ENCODE results near the gene HDAC3. TPM values are rescaled to one million over a fixed set of nuclear protein-coding genes. Genes with fewer than 3 reads are reported as not detected.

HDAC3 gene
- total RNA-seq, 1 experiment from 2014 or later: 66.8 TPM

GRCh38 chr5:141635646-141636045, 1.0 kb downstream of the HDAC3 start:
- Histone ChIP-seq H3F3A (ENCODE audit: low read length, unreplicated experiment) (no peaks in the 10 kb centered on the region), H2AFZ (ENCODE audit: low read length) (no peak overlapping the region)

GRCh38 chr5:141634720-141635119, 1.9 kb downstream of the HDAC3 start:
- no peak overlapping the region for H3K27ac ChIP-seq (ENCODE audit: low read length)
- H3K27me3 ChIP-seq (ENCODE audit: low read length): no peaks in the 10 kb centered on the region
- no peaks in the 10 kb centered on the region for H3K9me3 ChIP-seq (ENCODE audit: low read length)
- no peak overlapping the region for H3K9ac ChIP-seq (ENCODE audit: low read length)
- intact Hi-C loops (cut with micrococcal nuclease): no loop called here
- no peak for ATAC-seq
- no peak for DNase-seq
- ChIA-PET POLR2A (ENCODE audit: unreplicated experiment) (no interaction called here), CTCF (interaction anchor here (0.8 kb wide), 1 partner anchor 42 kb away, joined by 3 read pairs; no protein-coding TSS in a partner anchor)
- peaks cover 6% of the 10 kb centered on the region; the same call in 1 of the 2 replicates for H4K20me1 ChIP-seq (ENCODE audit: low read length)
- peaks cover 29% of the 10 kb centered on the region for H3K4me1 ChIP-seq (ENCODE audit: insufficient read depth, low read length)
- no TSS peak for BruUV-seq (replicated peaks)
- H3K4me3 ChIP-seq (ENCODE audit: low read length): peak overlapping the region; percentile 98; the same call in 1 of the 2 replicates
- H3K79me2 ChIP-seq (ENCODE audit: low read length): peaks cover 50% of the 10 kb centered on the region
- TF ChIP-seq EZH2 (IDR thresholded peaks at IDR 0.05; ENCODE audit: low read length, unreplicated experiment): no peak
- no peak for TF ChIP-seq EZH2phosphoT487 (IDR thresholded peaks at IDR 0.05; ENCODE audit: borderline replicate concordance, low read length)
- TF ChIP-seq, protein P1, sequence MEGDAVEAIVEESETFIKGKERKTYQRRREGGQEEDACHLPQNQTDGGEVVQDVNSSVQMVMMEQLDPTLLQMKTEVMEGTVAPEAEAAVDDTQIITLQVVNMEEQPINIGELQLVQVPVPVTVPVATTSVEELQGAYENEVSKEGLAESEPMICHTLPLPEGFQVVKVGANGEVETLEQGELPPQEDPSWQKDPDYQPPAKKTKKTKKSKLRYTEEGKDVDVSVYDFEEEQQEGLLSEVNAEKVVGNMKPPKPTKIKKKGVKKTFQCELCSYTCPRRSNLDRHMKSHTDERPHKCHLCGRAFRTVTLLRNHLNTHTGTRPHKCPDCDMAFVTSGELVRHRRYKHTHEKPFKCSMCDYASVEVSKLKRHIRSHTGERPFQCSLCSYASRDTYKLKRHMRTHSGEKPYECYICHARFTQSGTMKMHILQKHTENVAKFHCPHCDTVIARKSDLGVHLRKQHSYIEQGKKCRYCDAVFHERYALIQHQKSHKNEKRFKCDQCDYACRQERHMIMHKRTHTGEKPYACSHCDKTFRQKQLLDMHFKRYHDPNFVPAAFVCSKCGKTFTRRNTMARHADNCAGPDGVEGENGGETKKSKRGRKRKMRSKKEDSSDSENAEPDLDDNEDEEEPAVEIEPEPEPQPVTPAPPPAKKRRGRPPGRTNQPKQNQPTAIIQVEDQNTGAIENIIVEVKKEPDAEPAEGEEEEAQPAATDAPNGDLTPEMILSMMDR (conservative IDR thresholded peaks at IDR 0.05; ENCODE audit: low read depth, low read length): no peak
- H3F3A ChIP-seq (ENCODE audit: low read length, unreplicated experiment): no peaks in the 10 kb centered on the region
- no peaks in the 10 kb centered on the region for H3K36me3 ChIP-seq (ENCODE audit: low read depth, low read length)
- no peaks in the 10 kb centered on the region for H3K9me2 ChIP-seq (replicated peaks; ENCODE audit: low read length)
- peak overlapping the region; percentile 94 for H3K4me2 ChIP-seq (ENCODE audit: low read length)
- H2AFZ ChIP-seq (ENCODE audit: low read length): no peak overlapping the region

More at GRCh38 chr5:141635646-141636045, 1.0 kb downstream of the HDAC3 start:
- ATAC-seq (no peak), DNase-seq (no peak)
- TF ChIP-seq EZH2phosphoT487 (IDR thresholded peaks at IDR 0.05; ENCODE audit: borderline replicate concordance, low read length): no peak
- TF ChIP-seq, protein P1 (conservative IDR thresholded peaks at IDR 0.05; ENCODE audit: low read depth, low read length): no peak
- TF ChIP-seq EZH2 (IDR thresholded peaks at IDR 0.05; ENCODE audit: low read length, unreplicated experiment): no peak
- H3K4me2 ChIP-seq (ENCODE audit: low read length): peak overlapping the region; percentile 94
- no TSS peak for BruUV-seq (replicated peaks)
- no peaks in the 10 kb centered on the region for H3K9me2 ChIP-seq (replicated peaks; ENCODE audit: low read length)
- H3K9me3 ChIP-seq (ENCODE audit: low read length): no peaks in the 10 kb centered on the region
- H3K79me2 ChIP-seq (ENCODE audit: low read length): peaks cover 50% of the 10 kb centered on the region
- H3K9ac ChIP-seq (ENCODE audit: low read length): peak overlapping the region; percentile 93
- peaks cover 29% of the 10 kb centered on the region for H3K4me1 ChIP-seq (ENCODE audit: insufficient read depth, low read length)
- intact Hi-C loops (cut with micrococcal nuclease): loop anchor here (2.0 kb wide), 1 partner anchor 17 kb away; the partner anchor contains the start of gene DIAPH1
- POLR2A ChIA-PET (ENCODE audit: unreplicated experiment): no interaction called here
- no peaks in the 10 kb centered on the region for H3K27me3 ChIP-seq (ENCODE audit: low read length)
- CTCF ChIA-PET: interaction anchor here (0.8 to 2.1 kb wide), 3 partner anchors 16 to 44 kb away, joined by 3 to 16 read pairs (median 7); partner anchors contain the start of gene DIAPH1
- peak overlapping the region; percentile 98 for H3K4me3 ChIP-seq (ENCODE audit: low read length)
- H3K36me3 ChIP-seq (ENCODE audit: low read depth, low read length): no peaks in the 10 kb centered on the region
- no peak overlapping the region for H3K27ac ChIP-seq (ENCODE audit: low read length)
- H4K20me1 ChIP-seq (ENCODE audit: low read length): peaks cover 6% of the 10 kb centered on the region; the same call in 1 of the 2 replicates

DNA sequence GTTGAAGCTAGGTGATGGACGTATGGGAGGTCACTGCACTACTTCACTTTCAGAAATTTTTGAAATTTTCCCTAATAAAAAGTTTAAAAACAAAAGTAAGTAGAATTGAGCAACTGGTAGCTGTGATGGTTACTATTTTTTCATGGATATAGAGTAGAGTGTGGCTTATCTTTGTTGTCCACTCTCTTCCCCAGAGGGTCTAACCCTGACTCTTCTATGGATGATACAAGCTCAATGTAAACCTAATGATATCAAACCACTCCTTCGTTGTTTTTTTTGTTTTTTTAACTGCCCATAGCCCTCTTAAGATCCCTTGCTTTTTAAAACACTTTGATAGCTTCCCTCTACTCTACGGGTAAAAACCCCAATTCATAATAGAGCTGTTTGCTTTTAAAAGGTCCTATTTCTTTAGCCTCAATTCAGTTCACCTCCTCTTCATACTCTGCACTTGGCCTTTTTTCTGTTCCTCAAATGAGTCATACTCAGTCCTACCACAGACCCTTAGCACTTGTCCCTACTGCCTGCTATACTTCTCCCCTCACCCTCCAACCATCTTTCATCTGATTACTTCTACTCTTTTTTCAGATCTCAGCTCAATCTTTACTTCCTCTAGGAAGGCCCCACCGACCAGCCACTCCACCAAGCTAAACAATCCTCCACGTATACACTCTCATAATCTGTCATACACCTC, 2.6 kb downstream of the HDAC3 start:
- Histone ChIP-seq H3K79me2 (ENCODE audit: low read length) (peaks cover 50% of the 10 kb centered on the region), H3K9ac (ENCODE audit: low read length) (no peak overlapping the region), H3K4me3 (ENCODE audit: low read length) (no peak overlapping the region), H3K9me3 (ENCODE audit: low read length) (no peaks in the 10 kb centered on the region), H3K9me2 (replicated peaks; ENCODE audit: low read length) (no peaks in the 10 kb centered on the region), H3K27me3 (ENCODE audit: low read length) (no peaks in the 10 kb centered on the region), H4K20me1 (ENCODE audit: low read length) (peaks cover 6% of the 10 kb centered on the region; the same call in 1 of the 2 replicates), H3K27ac (ENCODE audit: low read length) (no peak overlapping the region), H3F3A (ENCODE audit: low read length, unreplicated experiment) (no peaks in the 10 kb centered on the region), H3K4me2 (ENCODE audit: low read length) (no peak overlapping the region), H3K4me1 (ENCODE audit: insufficient read depth, low read length) (peaks cover 29% of the 10 kb centered on the region), H3K36me3 (ENCODE audit: low read depth, low read length) (no peaks in the 10 kb centered on the region), H2AFZ (ENCODE audit: low read length) (no peak overlapping the region)
- BruUV-seq (replicated peaks): no TSS peak
- ATAC-seq: no peak
- no peak for DNase-seq
- CTCF ChIA-PET: interaction anchor here (0.7 kb wide), 2 partner anchors 17 to 47 kb away, joined by 10 to 14 read pairs; no protein-coding TSS in a partner anchor
- TF ChIP-seq, protein P1 (conservative IDR thresholded peaks at IDR 0.05; ENCODE audit: low read depth, low read length): no peak
- TF ChIP-seq EZH2 (IDR thresholded peaks at IDR 0.05; ENCODE audit: low read length, unreplicated experiment) (no peak), EZH2phosphoT487 (IDR thresholded peaks at IDR 0.05; ENCODE audit: borderline replicate concordance, low read length) (no peak)
- intact Hi-C loops (cut with micrococcal nuclease): no loop called here
- POLR2A ChIA-PET (ENCODE audit: unreplicated experiment): no interaction called here

All from PC-3 (cell line).